Heart right ventricle (tissue), 16 donors: ENCODE results near the gene RECQL5. TPM values are rescaled to one million over a fixed set of nuclear protein-coding genes. Genes with fewer than 3 reads are reported as not detected.

ENCODE experiments used
- ATAC-seq, 8 donors: fragments of 200-7000 bp; cut with Tn5 transposase; one replicate each; pipeline ENCODE4 v1.9.1; 2020; ENCODE audit warnings: mild to moderate bottlenecking in 8 of 8, moderate library complexity in 8 of 8, moderate number of reproducible peaks in 1 of 8
- DNase-seq, 2 donors: peaks; one replicate each; pipeline ENCODE4 v3.0.0-alpha.2; 2020
- H3K27ac ChIP-seq, 10 donors: fragments of 200-600 bp; sonication (generic) in 2 of 10; one replicate each; pipeline versions ENCODE4 v1.5.0 to v1.8.0; 2020 to 2022; ENCODE audit warnings: mild to moderate bottlenecking in 3 of 10
- H3K27me3 ChIP-seq, 7 donors: fragments of 200-600 bp; one replicate each; pipeline ENCODE4 v1.8.0; 2021 to 2022; ENCODE audit warnings: mild to moderate bottlenecking in 2 of 7
- H3K36me3 ChIP-seq, 9 donors: fragments of 200-600 bp; sonication (generic) in 1 of 9; one replicate each; pipeline versions ENCODE4 v1.5.0 to v1.8.0; 2020 to 2022; ENCODE audit warnings: mild to moderate bottlenecking in 2 of 9
- H3K4me1 ChIP-seq, 9 donors: fragments of 200-600 bp; sonication (generic) in 1 of 9; one replicate each; pipeline versions ENCODE4 v1.5.0 to v1.8.0; 2020 to 2022; ENCODE audit warnings: mild to moderate bottlenecking in 4 of 9
- H3K4me3 ChIP-seq, 10 donors: fragments of 200-600 bp; sonication (generic) in 2 of 10; one replicate each; pipeline versions ENCODE4 v1.5.0 to v1.8.0; 2020 to 2022; ENCODE audit warnings: mild to moderate bottlenecking in 7 of 10, moderate library complexity in 2 of 10
- H3K9me3 ChIP-seq, 11 donors: fragments of 200-600 bp in 10 of 11; sonication (generic) in 2 of 11; one replicate each; pipeline versions ENCODE4 v1.5.0 to v1.8.0; 2013 to 2022; ENCODE audit warnings: mild to moderate bottlenecking in 2 of 11, control low read depth in 1 of 11, moderate library complexity in 1 of 11
- CTCF ChIP-seq, 9 donors: fragments of 200-600 bp; sonication (generic) in 2 of 9; IDR thresholded peaks; one replicate each; pipeline versions ENCODE4 v1.5.0 to v1.8.0; 2021 to 2022; ENCODE audit warnings: antibody characterized with exemption in 9 of 9, mild to moderate bottlenecking in 5 of 9, moderate library complexity in 1 of 9
- WGBS, 2 donors: extraction: QIAGEN DNeasy Blood & Tissue Kit; methylation state at CpG; one replicate each; pipeline ENCODE4 v1.1.7; 2013; ENCODE audit warnings: inconsistent platforms in 1 of 2; 5-methylcytosine and 5-hydroxymethylcytosine counted together
- intact Hi-C, 10 donors: fragments of 100-400 bp; cut with DNase I; formaldehyde crosslinking; loops; one replicate each; pipeline versions ENCODE4 v1.11.1 to v1.14.2; 2022
- polyA plus RNA-seq, 2 donors: library from polyadenylated mRNA; stranded (reverse); fragments of 200-250 nt; gene quantifications; one replicate each; pipeline ENCODE4 v1.2.3, GENCODE V29; 2013
- total RNA-seq, 10 donors: library from RNA; stranded (reverse); fragmentation: NEBNext Ultra II Directional in 3 of 10; extraction: Animal tissue kit (Norgen Biotek cat#: 25700) in 3 of 10; gene quantifications; one replicate each; pipeline versions ENCODE4 v1.2.1 to v1.2.4, GENCODE V29; 2021 to 2023
- donor health status: Arrhythmogenic right ventricular cardiomyopathy.
- donor health status: ischemic (EF 13 %, LVEDD 7.1; RV severe dilation, severe dysfunction).
- donor health status: healthy with polysubstance abuse.
- donor health status: DM: no; HTN: yes; CAD: no.
- donor health status: DM: no; HTN: no; CAD: no.
- donor health status: ischemic (EF 25% LVEDD 6.9; RV normal size, moderate dysfunction).
- donor health status: ischemic (EF 25% LVEDD 5.7; RV mildly dilated, moderate dysfunction).
- donor health status: healthy.
- donor health status: DM: yes; HTN: yes; CAD: no.
- donor health status: Ischemic cardiomyopathy.
- donor health status: ischemic (EF 35%, LVEDD 5.7; RV mildly dilated, moderate dysfunction).
- donor health status: nonischemic (EF 11% LVEDD 7.7; RV severe dilation, severe dysfunction).
- donor health status: DM: yes; HTN: yes; CAD: no.
- donor health status: PGD.
- donor health status: ischemic (EF 29% LVEDD 5.4; RV normal size, mild dysfunction).
- donor health status: nonischemic (EF 23%, LVEDD 6.1; RV moderate dilation, normal function).

RECQL5 gene
- total and polyA plus RNA-seq, 12 donors: 6.3 to 32.1 (median 10.7) TPM

- ATAC-seq: peak in 7 of 8 donors; percentile 21 to 56 (median 36)
- WGBS, 2 donors: 85 to 86% methylated on average over 15 of the region's 15 CpGs
- Histone ChIP-seq H3K4me3 (no peak overlapping the region), H3K9me3 (no peaks in the 10 kb centered on the region), H3K27me3 (no peaks in the 10 kb centered on the region), H3K4me1 (peaks cover 0 to 13% (median 0%) of the 10 kb centered on the region in 9 donors), H3K36me3 (peaks cover 0 to 96% (median 17%) of the 10 kb centered on the region in 9 donors), H3K27ac (no peak overlapping the region)
- intact Hi-C loops: no loop called here
- peak; percentile 23 to 63 (median 58) for TF ChIP-seq CTCF (IDR thresholded peaks at IDR 0.05)
- no peak for DNase-seq
These were observed 41.0 kb downstream of the RECQL5 start for GRCh38 chr17:75625813-75626486.

GRCh38 chr17:75624714-75625345 lies 42.1 kb downstream of the RECQL5 start:
- Histone ChIP-seq H3K4me1 (peaks cover 0 to 13% (median 0%) of the 10 kb centered on the region in 9 donors), H3K4me3 (no peak overlapping the region), H3K27me3 (no peaks in the 10 kb centered on the region), H3K27ac (no peak overlapping the region), H3K36me3 (peaks cover 0 to 97% (median 17%) of the 10 kb centered on the region in 9 donors), H3K9me3 (no peaks in the 10 kb centered on the region)
- ATAC-seq (no peak), DNase-seq (no peak)
- TF ChIP-seq CTCF (IDR thresholded peaks at IDR 0.05): no peak
- 86 to 88% methylated on average over 22 to 23 of the region's 23 CpGs for WGBS, 2 donors
- intact Hi-C loops: no loop called here

GRCh38 chr17:75624021-75624420 lies 42.9 kb downstream of the RECQL5 start:
- DNase-seq (no peak), ATAC-seq (no peak)
- Histone ChIP-seq H3K4me1 (peaks cover 0 to 13% (median 0%) of the 10 kb centered on the region in 9 donors), H3K9me3 (no peaks in the 10 kb centered on the region), H3K27me3 (no peaks in the 10 kb centered on the region), H3K27ac (no peak overlapping the region), H3K36me3 (peaks cover 0 to 100% (median 25%) of the 10 kb centered on the region in 9 donors), H3K4me3 (no peak overlapping the region)
- intact Hi-C loops: no loop called here
- no peak for TF ChIP-seq CTCF (IDR thresholded peaks at IDR 0.05)
- 88 to 95% methylated on average over 12 of the region's 12 CpGs for WGBS, 2 donors

GRCh38 chr17:75623386-75623785 lies 43.6 kb downstream of the RECQL5 start:
- no peak for DNase-seq
- Histone ChIP-seq H3K27ac (no peak overlapping the region), H3K4me3 (no peak overlapping the region), H3K9me3 (no peaks in the 10 kb centered on the region), H3K27me3 (no peaks in the 10 kb centered on the region), H3K4me1 (peaks cover 0 to 13% (median 0%) of the 10 kb centered on the region in 9 donors), H3K36me3 (peaks cover 0 to 100% (median 31%) of the 10 kb centered on the region in 9 donors)
- intact Hi-C loops: no loop called here
- TF ChIP-seq CTCF (IDR thresholded peaks at IDR 0.05): no peak
- ATAC-seq: no peak
- 84 to 86% methylated on average over 9 of the region's 9 CpGs for WGBS, 2 donors
